OCI-LY7 (cell line): ENCODE data around the gene WNT4. TPM values are rescaled to one million over a fixed set of nuclear protein-coding genes. Genes with fewer than 3 reads are reported as not detected.

Source experiments
- BruUV-seq: library from RNA; stranded (reverse); fragments of 400-500 nt; replicated peaks from 2 replicates; lab custom pipeline; 2021; lab: Mats Ljungman, UMichigan
- CTCF ChIA-PET: fragments of 300-600 bp; sonication (Branson Sonifier 250); formaldehyde crosslinking; loops from one replicate; lab custom pipeline; 2022; ENCODE audit warnings: antibody characterized with exemption; ENCODE audit not compliant: unreplicated experiment; lab: Charles Lee
- POLR2A ChIA-PET: fragments of 300-600 bp; sonication (Branson Sonifier 250); formaldehyde crosslinking; loops from one replicate; lab custom pipeline; 2022; ENCODE audit warnings: antibody characterized with exemption; lab: Charles Lee
- DNase-seq: peaks from one replicate; pipeline ENCODE4 v3.0.0-alpha.2; 2015; ENCODE audit warnings: low spot score
- H2AFZ ChIP-seq: fragments of 200-600 bp; sonication (generic), shearing (Covaris generic); 2 replicates; pipeline ENCODE4 v1.6.1; 2014; ENCODE audit warnings: mild to moderate bottlenecking, antibody characterized with exemption, low read length, moderate library complexity
- H3K27ac ChIP-seq: fragments of 200-600 bp; sonication (generic); 2 replicates; pipeline ENCODE4 v1.5.1; 2014; ENCODE audit warnings: mixed run types, low read depth, mild to moderate bottlenecking, moderate library complexity, low read length, inconsistent platforms; ENCODE audit not compliant: poor library complexity, severe bottlenecking
- H3K36me3 ChIP-seq: fragments of 200-600 bp; sonication (generic); 2 replicates; pipeline ENCODE4 v1.6.1; 2014; ENCODE audit warnings: mild to moderate bottlenecking, antibody characterized with exemption, low read length, moderate library complexity, mixed read lengths; ENCODE audit not compliant: insufficient read depth
- H3K4me1 ChIP-seq: fragments of 200-600 bp; sonication (generic); 2 replicates; pipeline ENCODE4 v1.5.1; 2014; ENCODE audit warnings: mild to moderate bottlenecking, low read length; ENCODE audit not compliant: insufficient read depth, poor library complexity, severe bottlenecking
- H3K4me2 ChIP-seq: fragments of 200-600 bp; sonication (generic); 2 replicates; pipeline ENCODE4 v1.6.1; 2014; ENCODE audit warnings: mild to moderate bottlenecking, low read length
- H3K4me3 ChIP-seq: fragments of 200-600 bp; sonication (generic); 2 replicates; pipeline ENCODE4 v1.5.1; 2014; ENCODE audit warnings: mild to moderate bottlenecking, low read depth, low read length; ENCODE audit not compliant: poor library complexity, severe bottlenecking
- H3K79me2 ChIP-seq: fragments of 200-600 bp; sonication (generic); 2 replicates; pipeline ENCODE4 v1.6.1; 2016; ENCODE audit warnings: low read depth, mild to moderate bottlenecking, low read length, moderate library complexity, mixed read lengths; ENCODE audit not compliant: insufficient read depth
- H3K9me2 ChIP-seq: fragments of 200-600 bp; sonication (generic); 2 replicates; pipeline ENCODE4 v1.6.1; 2016; ENCODE audit warnings: mild to moderate bottlenecking, low read length, mixed read lengths; ENCODE audit not compliant: insufficient read depth
- H3K9me3 ChIP-seq: fragments of 200-600 bp; sonication (generic); 2 replicates; pipeline ENCODE4 v1.6.1; 2014; ENCODE audit warnings: mild to moderate bottlenecking, mixed run types, low read length, mixed read lengths
- H4K20me1 ChIP-seq: fragments of 200-600 bp; sonication (generic); 2 replicates; pipeline ENCODE4 v1.6.1; 2014; ENCODE audit warnings: mild to moderate bottlenecking, antibody characterized with exemption, low read length, moderate library complexity, mixed read lengths; ENCODE audit not compliant: insufficient read depth
- EZH2phosphoT487 ChIP-seq: fragments of 200-600 bp; sonication (generic); IDR thresholded peaks from 2 replicates; pipeline ENCODE4 v1.6.1; 2018; ENCODE audit warnings: low read depth, borderline replicate concordance, mild to moderate bottlenecking, mixed run types, antibody characterized with exemption, low read length, moderate library complexity, mixed read lengths
- intact Hi-C: fragments of 100-400 bp; cut with micrococcal nuclease; formaldehyde crosslinking; loops from one replicate; pipeline ENCODE4 v1.10.0; 2022; ENCODE audit not compliant: unreplicated experiment
- total RNA-seq, 2 experiments: library from RNA; depleted of rRNA in 1 of 2; stranded (reverse); fragments of >200 nt in 1 of 2; shearing (Covaris generic) in 1 of 2; gene quantifications; 2 replicates each; pipeline ENCODE4 v1.2.3, GENCODE V29; 2014 to 2022
- TF ChIP-seq, protein P1 (sequence below): fragments of 200-600 bp; sonication (generic); conservative IDR thresholded peaks from 2 replicates; pipeline ENCODE4 v1.5.1; 2014; ENCODE audit warnings: mild to moderate bottlenecking, antibody characterized with exemption, low read length, moderate library complexity, mixed read lengths

WNT4 gene
- total RNA-seq, 2 experiments from 2014 or later, result not detected

DNA sequence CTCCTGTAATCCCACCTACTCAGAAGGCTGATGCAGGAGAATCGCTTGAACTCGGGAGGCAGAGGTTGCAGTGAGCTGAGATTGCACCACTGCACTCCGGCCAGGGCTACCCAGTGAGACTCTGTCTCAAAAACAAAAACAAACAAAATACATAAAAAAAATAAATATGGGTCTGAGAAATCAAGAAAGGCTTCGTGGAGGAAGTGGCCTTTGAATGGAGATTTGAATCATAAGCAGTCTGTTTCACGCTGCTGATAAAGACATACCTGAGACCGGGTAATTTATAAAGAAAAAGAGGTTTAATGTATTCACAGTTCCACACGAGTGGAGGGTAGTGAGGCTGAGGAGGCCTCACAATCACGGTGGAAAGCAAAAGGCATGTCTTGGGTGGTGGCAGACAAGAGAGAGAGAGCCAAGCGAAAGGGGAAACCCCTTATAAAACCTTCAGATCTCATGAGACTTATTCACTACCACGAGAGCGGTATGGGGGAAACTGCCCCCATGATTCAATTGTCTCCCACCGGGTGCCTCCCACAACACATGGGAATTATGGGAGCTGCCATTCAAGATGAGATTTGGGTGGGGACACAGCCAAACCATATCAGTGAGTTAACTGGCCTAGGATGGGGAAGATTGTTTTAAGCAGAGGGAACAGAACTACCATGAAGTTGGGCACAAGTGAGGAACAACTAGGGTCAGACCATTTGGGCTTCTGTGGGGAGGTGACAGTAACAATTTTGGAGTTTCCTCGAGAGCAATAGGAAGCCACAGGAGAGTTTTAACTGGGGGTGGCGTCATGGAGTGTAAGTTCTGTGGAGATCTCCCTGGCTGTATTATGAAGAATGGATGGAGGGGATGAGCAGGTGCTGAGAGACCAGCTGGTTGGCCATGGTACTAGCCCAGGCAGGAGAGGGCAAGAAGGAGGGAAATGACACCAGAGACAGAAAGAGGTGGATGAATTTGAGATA, 22.2 kb upstream of the WNT4 start:
- intact Hi-C loops, result no loop called here
- no peaks in the 10 kb centered on the region for H3K36me3 ChIP-seq
- BruUV-seq, result no TSS peak
- no peaks in the 10 kb centered on the region for H3K79me2 ChIP-seq
- no peaks in the 10 kb centered on the region for H3K4me1 ChIP-seq
- H2AFZ ChIP-seq, result no peak overlapping the region
- ChIA-PET POLR2A (no interaction called here), CTCF (no interaction called here)
- no peak for TF ChIP-seq EZH2phosphoT487
- TF ChIP-seq, protein P1, sequence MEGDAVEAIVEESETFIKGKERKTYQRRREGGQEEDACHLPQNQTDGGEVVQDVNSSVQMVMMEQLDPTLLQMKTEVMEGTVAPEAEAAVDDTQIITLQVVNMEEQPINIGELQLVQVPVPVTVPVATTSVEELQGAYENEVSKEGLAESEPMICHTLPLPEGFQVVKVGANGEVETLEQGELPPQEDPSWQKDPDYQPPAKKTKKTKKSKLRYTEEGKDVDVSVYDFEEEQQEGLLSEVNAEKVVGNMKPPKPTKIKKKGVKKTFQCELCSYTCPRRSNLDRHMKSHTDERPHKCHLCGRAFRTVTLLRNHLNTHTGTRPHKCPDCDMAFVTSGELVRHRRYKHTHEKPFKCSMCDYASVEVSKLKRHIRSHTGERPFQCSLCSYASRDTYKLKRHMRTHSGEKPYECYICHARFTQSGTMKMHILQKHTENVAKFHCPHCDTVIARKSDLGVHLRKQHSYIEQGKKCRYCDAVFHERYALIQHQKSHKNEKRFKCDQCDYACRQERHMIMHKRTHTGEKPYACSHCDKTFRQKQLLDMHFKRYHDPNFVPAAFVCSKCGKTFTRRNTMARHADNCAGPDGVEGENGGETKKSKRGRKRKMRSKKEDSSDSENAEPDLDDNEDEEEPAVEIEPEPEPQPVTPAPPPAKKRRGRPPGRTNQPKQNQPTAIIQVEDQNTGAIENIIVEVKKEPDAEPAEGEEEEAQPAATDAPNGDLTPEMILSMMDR, result no peak
- no peaks in the 10 kb centered on the region for H4K20me1 ChIP-seq
- DNase-seq, result no peak
- H3K9me3 ChIP-seq, result no peaks in the 10 kb centered on the region
- H3K27ac ChIP-seq, result no peak overlapping the region
- H3K4me2 ChIP-seq, result no peak overlapping the region
- no peak overlapping the region for H3K4me3 ChIP-seq
- no peaks in the 10 kb centered on the region for H3K9me2 ChIP-seq

DNA sequence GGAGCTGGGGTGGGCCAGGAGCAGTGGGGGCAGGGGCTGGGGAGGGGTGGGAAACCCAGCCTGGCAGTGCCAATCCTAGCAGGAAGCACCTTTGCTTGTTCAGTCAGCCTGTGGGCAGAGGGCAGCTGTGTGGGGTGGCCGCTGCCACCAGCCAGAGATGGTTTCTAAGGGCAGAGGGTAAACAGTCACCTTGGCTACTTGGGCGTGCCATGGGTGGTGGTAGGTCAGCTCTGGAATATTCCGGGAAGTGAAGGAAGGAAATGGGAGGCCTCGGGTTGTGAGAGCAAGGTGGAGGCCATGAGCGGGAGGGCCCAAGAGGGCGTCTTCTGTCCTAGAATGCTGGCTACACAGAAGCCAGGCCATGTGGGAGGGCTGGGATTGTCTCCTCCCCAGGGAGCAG, 20.7 kb upstream of the WNT4 start:
- H3K4me2 ChIP-seq, result no peak overlapping the region
- H3K36me3 ChIP-seq, result no peaks in the 10 kb centered on the region
- no peak overlapping the region for H2AFZ ChIP-seq
- H3K4me3 ChIP-seq, result no peak overlapping the region
- no peaks in the 10 kb centered on the region for H3K9me3 ChIP-seq
- DNase-seq, result no peak
- TF ChIP-seq, protein P1, result no peak
- no peak for TF ChIP-seq EZH2phosphoT487
- no peak overlapping the region for H3K27ac ChIP-seq
- ChIA-PET POLR2A (no interaction called here), CTCF (no interaction called here)
- H3K79me2 ChIP-seq, result no peaks in the 10 kb centered on the region
- intact Hi-C loops, result no loop called here
- H3K4me1 ChIP-seq, result no peaks in the 10 kb centered on the region
- BruUV-seq, result no TSS peak
- H3K9me2 ChIP-seq, result no peaks in the 10 kb centered on the region
- H4K20me1 ChIP-seq, result no peaks in the 10 kb centered on the region

DNA sequence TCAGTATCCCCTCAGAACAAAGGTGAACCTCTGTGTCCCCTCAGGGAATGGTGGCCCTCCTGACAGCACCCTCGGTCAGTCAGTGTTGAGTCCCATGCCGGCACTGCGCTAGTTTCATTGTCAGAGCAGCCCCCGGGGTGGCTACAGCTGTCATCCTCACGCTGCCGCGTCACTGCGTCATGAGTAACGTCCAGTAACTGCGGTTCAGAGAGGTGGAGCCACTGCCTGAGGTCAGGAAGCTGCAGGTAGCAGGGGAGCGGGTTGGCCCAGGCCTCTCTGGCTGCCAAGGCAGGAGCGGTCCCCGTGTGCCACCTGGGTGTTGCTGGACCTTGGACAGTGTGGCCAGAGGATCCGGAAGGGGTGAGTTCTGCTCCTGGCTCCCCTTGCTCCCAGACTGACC, 20.2 kb upstream of the WNT4 start:
- ChIA-PET CTCF (no interaction called here), POLR2A (no interaction called here)
- intact Hi-C loops, result no loop called here
- Histone ChIP-seq H3K79me2 (no peaks in the 10 kb centered on the region), H3K9me3 (no peaks in the 10 kb centered on the region), H3K4me1 (no peaks in the 10 kb centered on the region), H3K36me3 (no peaks in the 10 kb centered on the region), H3K4me2 (no peak overlapping the region), H2AFZ (no peak overlapping the region), H3K9me2 (no peaks in the 10 kb centered on the region), H3K27ac (no peak overlapping the region), H3K4me3 (no peak overlapping the region), H4K20me1 (no peaks in the 10 kb centered on the region)
- TF ChIP-seq, protein P1, result no peak
- DNase-seq, result no peak
- BruUV-seq, result no TSS peak
